Endothelial cell of umbilical vein (primary cell): ENCODE measurements around the gene KAZN.

Source experiments
- POLR2A ChIP-seq: IDR thresholded peaks from 2 replicates; pipeline ENCODE4 v1.6.1; 2012; ENCODE audit warnings: low read depth, mild to moderate bottlenecking, control low read depth, low read length
- POLR2AphosphoS5 ChIP-seq: IDR thresholded peaks from 2 replicates; pipeline ENCODE4 v1.6.1; 2012; ENCODE audit warnings: low read depth, mild to moderate bottlenecking, control low read depth, low read length, moderate library complexity; ENCODE audit not compliant: insufficient read depth

DNA sequence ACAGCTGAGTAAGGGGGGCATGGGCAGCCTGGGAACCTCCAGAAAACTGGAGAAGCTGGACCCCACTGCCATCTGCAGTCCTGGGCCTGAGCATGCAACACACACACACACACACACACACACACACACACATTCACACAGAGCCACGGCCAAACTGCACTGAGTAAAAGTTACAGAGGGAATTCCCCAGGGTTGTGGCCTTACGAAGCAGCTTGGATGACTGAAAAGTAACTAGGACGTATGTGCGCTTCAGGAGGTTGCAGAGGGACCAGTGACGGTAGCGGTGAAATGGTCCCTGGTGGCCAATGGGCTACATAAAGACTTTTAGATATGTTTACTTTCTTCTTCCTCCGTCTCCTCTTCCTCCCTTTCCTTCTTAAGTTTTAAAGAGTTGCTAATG is 322.6 kb downstream of the KAZN start:
- no peak for TF ChIP-seq POLR2AphosphoS5
- TF ChIP-seq POLR2A, result no peak
